ENCODE data around the gene LGI2.

DNA sequence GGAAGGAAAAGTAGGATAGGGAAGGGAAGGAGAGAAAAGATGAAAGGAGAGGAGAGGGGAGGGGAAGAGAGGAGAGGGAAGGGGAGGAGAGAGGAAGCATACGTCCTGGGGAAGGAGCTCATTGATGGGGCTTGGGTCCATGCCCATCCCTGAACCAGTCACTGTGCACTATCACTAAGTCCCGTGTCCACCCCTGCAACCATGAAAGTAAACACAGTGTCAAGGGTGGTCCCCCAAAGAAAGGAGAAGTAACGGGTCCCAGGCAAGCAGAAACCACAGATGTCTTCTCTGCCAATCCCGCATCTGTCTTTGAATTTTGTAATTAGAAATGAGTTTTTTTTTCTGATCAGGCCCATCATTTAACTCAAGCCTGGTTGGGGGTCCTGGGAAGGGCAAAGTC is 55.2 kb downstream of the LGI2 start:
- TF ChIP-seq EZH2 (IDR thresholded peaks at IDR 0.05; ENCODE audit: borderline replicate concordance, low read length): no peak
- TF ChIP-seq, protein P1, sequence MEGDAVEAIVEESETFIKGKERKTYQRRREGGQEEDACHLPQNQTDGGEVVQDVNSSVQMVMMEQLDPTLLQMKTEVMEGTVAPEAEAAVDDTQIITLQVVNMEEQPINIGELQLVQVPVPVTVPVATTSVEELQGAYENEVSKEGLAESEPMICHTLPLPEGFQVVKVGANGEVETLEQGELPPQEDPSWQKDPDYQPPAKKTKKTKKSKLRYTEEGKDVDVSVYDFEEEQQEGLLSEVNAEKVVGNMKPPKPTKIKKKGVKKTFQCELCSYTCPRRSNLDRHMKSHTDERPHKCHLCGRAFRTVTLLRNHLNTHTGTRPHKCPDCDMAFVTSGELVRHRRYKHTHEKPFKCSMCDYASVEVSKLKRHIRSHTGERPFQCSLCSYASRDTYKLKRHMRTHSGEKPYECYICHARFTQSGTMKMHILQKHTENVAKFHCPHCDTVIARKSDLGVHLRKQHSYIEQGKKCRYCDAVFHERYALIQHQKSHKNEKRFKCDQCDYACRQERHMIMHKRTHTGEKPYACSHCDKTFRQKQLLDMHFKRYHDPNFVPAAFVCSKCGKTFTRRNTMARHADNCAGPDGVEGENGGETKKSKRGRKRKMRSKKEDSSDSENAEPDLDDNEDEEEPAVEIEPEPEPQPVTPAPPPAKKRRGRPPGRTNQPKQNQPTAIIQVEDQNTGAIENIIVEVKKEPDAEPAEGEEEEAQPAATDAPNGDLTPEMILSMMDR (conservative IDR thresholded peaks at IDR 0.05 in 1 of 2, IDR thresholded peaks at IDR 0.05 in 1 of 2; ENCODE audit: extremely low read depth in 1 of 2, insufficient read depth in 1 of 2, low read depth in 1 of 2, low read length in 2 of 2): no peak
